GM19025 (cell line): Measurements from ENCODE around the gene CTRB2.
"Not testable (repeated sequence)": the region's sequence is repeated elsewhere in the genome, so short reads cannot be mapped to it uniquely, and the experiment has no call there.

Experiments
- ATAC-seq: cut with Tn5 transposase; IDR thresholded peaks from one replicate; pipeline ENCODE4 v1.9.1; 2021; ENCODE audit warnings: mild to moderate bottlenecking, low read depth, moderate library complexity; ENCODE audit not compliant: unreplicated experiment

Gene CTRB2

GRCh38 chr16:75207831-75208230, 870 bp upstream of the CTRB2 start:
- no peak for ATAC-seq

GRCh38 chr16:75205961-75206748, 806 bp downstream of the CTRB2 start:
- ATAC-seq: not testable (repeated sequence)

- not testable (repeated sequence) for ATAC-seq
Measured at GRCh38 chr16:75205438-75205837, 1.5 kb downstream of the CTRB2 start.

GRCh38 chr16:75204905-75205304, 2.1 kb downstream of the CTRB2 start:
- ATAC-seq: not testable (repeated sequence)

- no peak for ATAC-seq
Measured at GRCh38 chr16:75204410-75204758, 2.6 kb downstream of the CTRB2 start.

GRCh38 chr16:75203667-75204409, 3.1 kb downstream of the CTRB2 start:
- ATAC-seq: no peak

- no peak for ATAC-seq
Measured at GRCh38 chr16:75203096-75203495, 3.9 kb downstream of the CTRB2 start.

GRCh38 chr16:75202069-75202590, 4.8 kb downstream of the CTRB2 start:
- ATAC-seq: no peak

GRCh38 chr16:75198135-75198600, 8.8 kb downstream of the CTRB2 start:
- no peak for ATAC-seq

GRCh38 chr16:75197522-75198134, 9.3 kb downstream of the CTRB2 start:
- ATAC-seq: no peak

- no peak for ATAC-seq
Measured at GRCh38 chr16:75196836-75197235, 10.1 kb downstream of the CTRB2 start.

GRCh38 chr16:75195811-75196790, 10.9 kb downstream of the CTRB2 start:
- ATAC-seq: no peak

- ATAC-seq: no peak
Measured at GRCh38 chr16:75193730-75194444, 13.1 kb downstream of the CTRB2 start.

GRCh38 chr16:75193265-75193650, 13.7 kb downstream of the CTRB2 start:
- no peak for ATAC-seq

GRCh38 chr16:75192606-75193264, 14.2 kb downstream of the CTRB2 start:
- no peak for ATAC-seq

GRCh38 chr16:75189638-75190245, 17.2 kb downstream of the CTRB2 start:
- no peak for ATAC-seq

GRCh38 chr16:75188832-75189477, 18.0 kb downstream of the CTRB2 start:
- no peak for ATAC-seq

GRCh38 chr16:75181630-75182029, 25.3 kb downstream of the CTRB2 start:
- ATAC-seq: no peak
